Glomerular endothelial cell (primary cell): ENCODE data around the gene TXNDC2. TPM values are rescaled to one million over a fixed set of nuclear protein-coding genes. Genes with fewer than 3 reads are reported as not detected.
A peak's percentile ranks its signal among the peaks of the same experiment; 100 is the strongest.
"Not testable (repeated sequence)": the region's sequence is repeated elsewhere in the genome, so short reads cannot be mapped to it uniquely, and the experiment has no call there.

ENCODE experiments used
- DNase-seq: peaks from one replicate; pipeline ENCODE4 v3.0.0-alpha.2; 2011; ENCODE audit warnings: low read depth, low spot score; ENCODE audit errors: extremely low read depth
- total RNA-seq: library from RNA; depleted of rRNA; stranded (reverse); fragments of >200 nt; gene quantifications from 2 replicates; pipeline ENCODE4 v1.2.3, GENCODE V29; 2015

Gene TXNDC2
- total RNA-seq, 1 donor from 2014 or later: not detected

DNA sequence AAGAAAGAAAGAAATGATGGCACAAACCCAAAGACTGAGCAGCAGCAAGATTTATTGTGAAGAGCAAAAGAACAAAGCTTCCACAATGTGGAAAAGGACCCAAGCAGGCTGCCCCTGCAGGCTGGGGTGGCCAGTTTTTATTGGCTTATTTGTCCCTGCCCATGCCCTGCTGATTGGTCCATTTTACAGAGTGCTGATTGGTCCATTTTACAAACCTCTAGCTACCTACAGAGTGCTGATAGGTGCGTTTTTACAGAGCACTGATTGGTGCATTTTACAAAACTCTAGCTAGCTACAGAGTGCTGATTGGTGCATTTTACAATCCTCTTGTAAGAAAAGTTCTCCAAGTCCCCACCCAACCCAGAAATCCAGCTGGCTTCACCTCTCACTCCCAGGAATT lies 26.5 kb downstream of the TXNDC2 start:
- DNase-seq: not testable (repeated sequence)

DNA sequence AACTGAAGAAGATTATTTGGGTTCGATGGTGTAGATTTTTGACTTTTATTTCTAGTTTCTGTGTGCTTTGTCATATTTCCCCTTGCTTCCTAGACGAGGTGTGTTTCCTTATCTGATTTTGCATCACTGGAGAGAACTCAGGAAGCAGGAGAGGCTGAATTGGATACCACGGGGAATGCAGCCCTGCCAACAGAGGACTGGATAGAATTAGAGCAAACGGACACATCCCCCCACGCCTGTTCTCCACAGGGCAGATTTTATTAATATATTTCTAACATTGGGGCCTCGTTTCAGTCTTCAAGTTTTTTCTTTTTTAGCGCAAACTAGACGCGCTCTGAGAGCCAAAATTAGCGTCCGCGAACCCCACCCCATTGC lies 27.4 kb downstream of the TXNDC2 start:
- DNase-seq: no peak

DNA sequence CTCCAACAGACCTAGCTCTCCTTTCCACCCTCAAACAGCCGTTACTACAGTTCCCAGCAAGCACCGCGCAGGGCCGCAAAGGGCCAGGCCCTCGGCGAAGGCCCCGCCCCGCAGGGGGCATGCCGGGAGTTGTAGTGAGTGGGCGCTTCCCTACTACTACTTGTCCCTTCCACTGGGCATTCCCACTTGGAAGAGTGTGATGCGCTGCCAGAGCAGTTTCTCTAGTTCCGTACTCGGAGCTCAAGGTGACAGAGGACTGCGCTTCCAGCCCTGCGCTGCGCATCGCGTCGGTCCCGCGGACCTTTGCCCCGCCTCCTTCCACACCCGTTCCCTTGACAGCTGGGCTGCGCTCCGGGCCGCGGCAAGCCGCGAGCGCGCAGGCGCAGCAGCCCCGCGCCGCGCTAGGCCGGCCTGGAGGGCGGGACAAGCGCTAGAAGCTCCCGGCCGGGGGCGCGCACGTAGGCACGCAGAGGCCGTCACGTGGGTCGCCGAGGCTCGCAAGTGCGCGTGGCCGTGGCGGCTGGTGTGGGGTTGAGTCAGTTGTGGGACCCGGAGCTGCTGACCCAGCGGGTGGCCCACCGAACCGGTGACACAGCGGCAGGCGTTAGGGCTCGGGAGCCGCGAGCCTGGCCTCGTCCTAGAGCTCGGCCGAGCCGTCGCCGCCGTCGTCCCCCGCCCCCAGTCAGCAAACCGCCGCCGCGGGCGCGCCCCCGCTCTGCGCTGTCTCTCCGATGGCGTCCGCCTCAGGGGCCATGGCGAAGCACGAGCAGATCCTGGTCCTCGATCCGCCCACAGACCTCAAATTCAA lies 28.0 kb downstream of the TXNDC2 start, which contains the start of gene VAPA:
Gene VAPA (plus strand): TSS at position 491 of the 808 bp plus-strand sequence. CDS start 241 bp downstream, at position 732.
- DNase-seq: peak; percentile 73

DNA sequence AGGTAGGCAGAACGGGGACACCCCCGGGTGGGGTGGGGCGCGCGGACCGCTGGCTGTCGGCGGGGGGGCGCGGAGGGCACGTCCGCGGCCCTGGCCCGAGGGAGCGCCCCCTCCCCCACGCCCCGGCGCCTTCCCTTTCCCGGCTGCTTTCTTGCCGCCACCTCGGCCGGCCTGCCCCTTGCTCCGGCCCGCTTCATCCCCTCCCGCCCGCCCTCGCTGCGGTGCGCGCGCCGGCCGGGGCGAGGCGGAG lies 28.5 kb downstream of the TXNDC2 start:
- no peak for DNase-seq

DNA sequence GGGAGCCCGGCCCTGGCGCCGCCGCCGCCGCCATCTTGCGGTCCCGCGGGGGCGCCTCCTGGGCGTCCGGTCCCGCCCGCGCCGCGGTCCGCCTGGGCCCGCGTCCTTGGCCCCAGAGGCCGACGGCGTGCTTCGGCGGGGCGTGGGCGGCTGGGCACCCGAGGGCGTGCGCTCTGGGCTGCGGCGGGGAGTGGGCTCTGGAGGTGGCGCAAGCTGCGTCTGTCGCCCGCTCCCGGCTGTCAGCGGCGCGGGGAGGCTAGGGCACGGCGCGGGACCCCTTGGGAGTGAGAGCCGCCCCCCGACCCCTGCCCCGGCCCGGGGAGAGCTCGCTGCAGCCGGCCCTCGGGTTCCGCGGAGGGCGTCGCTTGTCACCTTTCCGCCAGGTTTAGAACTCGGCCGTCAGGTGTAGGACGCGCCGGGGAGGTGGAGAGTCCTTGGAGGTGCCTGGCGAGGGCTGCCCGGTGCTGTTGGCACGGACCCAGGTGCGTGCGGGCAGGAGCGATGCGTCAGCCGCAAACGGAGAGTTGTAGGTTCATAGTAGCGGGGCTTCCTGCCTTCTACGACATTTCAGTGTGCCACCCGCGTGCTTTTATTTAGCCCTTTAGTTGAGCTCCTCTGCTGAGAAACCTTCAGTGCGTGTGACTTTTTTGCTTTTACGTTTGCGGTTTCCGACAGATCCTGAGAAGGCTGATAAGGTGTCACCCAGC lies 29.0 kb downstream of the TXNDC2 start:
- no peak for DNase-seq

DNA sequence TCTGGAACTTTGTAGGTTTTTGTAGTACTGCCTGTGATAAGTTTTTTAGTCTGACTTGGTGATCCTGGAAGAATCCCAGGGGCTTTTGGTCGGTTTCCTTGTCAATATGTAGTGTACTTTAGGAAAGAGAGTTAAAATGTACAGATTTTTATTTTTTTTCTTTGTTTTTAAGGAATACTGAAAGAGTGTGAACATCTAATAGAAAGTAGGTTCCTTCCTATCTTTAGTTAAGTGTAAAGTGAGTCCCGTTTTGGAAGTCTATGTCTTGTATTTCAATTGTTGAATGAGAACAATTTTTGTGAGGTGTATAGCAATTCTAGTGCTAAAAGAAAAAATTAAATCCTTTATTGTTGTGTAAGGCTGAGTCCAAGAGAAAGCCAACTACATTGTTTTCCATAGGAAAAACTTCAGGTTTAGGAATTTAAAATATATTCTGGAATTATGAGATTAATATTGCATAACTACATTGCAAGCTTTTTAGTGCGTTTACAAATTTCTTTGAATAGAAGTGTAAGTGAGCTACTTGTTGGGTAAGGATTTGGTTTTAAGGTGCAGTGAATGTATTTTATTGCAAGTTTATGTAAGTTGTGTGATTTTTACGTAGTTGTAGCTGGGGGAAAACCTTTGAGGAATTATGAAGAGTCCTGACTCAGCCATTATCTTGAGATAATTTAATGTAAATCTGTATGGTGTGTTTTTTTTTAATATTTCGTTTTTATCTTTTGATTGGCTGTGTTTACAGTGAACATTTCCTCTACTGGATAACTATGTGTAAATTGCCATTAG lies 29.7 kb downstream of the TXNDC2 start:
- no peak for DNase-seq

DNA sequence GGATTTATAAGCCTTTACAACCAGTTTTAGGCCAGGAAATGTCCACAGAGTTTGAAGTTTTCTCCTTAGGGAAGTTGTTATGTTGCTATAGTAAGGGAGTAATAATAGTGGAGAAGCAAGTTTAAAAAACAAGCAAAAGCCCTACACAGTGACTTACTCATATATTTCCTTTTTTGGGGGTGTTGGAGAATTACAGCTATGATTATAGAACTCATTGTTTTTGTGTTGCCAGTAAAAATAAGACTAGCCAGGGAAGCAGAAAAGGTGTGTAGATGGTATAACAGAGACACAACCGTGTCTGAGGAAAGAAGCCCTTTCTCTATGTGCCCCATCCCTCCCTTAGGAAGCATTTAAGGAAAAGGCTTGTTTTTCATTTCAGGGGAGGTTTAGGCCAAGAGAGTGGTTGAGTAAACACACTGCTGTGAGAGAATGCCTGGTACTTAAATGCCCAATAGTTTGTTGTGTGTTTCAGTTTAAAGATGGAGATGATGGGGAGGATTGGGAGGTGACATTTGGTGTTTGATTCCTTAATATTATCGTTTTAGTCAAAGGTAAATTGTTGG lies 30.4 kb downstream of the TXNDC2 start:
- peak; percentile 60 for DNase-seq

DNA sequence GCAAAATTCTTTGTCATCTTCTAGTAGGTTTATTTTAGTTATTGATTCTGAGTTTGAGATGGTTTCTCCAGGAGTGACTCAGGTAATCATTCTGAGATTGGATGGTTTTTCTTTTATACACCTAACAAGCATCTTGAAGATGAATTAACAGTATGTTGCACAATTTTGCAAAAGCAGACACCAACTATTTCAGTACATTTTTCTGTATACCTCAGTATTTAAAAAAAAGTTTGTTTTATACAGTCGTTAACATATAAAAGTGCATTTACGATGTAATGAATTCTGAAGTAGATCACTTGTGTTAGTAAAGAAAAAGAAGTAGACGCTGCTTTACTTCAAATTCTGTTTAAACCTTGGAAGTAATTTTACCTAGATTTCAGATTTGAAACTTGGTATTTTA lies 31.0 kb downstream of the TXNDC2 start:
- no peak for DNase-seq

DNA sequence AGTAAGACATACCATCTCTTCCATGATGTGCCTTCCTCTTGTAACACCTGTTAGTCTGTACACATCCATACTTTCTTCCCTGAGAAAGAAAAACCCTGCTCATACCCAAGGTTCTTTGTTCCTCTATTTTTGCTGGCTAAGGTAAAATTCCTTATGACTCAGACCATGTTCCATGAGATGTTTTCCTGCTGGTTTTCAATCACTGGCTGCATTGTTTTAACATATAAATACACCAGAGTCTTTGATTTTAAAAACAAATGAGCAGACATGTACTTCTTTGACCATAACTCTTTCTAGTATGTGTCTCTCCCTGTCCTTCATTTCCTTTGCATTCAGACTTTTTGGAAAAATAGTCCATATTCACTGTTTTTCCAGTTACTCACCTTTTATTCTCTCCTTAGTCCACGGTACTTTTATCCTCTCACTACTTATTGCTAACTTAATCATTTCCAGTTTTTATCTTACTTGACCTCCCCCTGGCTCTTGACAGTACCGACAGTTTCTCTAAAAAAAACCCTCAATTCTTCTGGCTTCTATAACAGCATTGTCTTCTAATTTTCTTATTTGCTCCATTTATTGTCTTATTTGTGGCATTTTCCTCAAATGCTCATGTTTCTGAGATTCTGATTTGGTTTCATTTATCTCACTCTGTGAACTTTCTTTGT lies 32.4 kb downstream of the TXNDC2 start:
- DNase-seq: peak; percentile 71

DNA sequence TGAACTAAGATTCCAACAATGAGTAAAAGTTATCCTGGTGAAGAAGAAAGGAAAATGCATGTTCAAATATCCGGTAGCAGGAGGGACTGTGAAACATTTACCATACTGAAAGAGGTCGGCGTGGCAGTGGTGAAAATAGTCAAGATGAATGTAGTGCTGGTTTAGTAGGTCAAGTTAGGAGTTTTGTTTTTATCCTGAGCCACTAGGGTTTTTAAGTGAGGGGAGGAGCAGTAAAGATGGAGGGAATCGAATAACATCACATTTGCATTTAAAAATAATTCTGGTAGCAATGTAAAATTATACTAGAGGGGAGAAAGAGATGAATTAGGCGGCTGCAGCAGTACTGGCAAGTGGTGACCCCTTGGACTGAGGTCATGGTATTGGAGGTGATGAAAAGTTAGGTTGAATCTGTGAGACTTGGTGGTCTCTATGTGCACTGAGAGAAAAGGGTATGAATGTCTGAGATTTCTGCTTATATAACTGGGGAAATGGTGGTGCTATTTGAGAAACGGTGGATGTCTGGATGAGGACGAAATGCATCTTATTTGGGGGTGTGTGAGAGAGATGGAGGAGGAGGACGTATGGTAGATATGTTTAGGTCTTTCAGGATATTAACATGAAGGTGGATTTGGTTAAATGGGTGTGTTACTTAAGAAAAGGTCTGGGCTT lies 33.9 kb downstream of the TXNDC2 start:
- no peak for DNase-seq

DNA sequence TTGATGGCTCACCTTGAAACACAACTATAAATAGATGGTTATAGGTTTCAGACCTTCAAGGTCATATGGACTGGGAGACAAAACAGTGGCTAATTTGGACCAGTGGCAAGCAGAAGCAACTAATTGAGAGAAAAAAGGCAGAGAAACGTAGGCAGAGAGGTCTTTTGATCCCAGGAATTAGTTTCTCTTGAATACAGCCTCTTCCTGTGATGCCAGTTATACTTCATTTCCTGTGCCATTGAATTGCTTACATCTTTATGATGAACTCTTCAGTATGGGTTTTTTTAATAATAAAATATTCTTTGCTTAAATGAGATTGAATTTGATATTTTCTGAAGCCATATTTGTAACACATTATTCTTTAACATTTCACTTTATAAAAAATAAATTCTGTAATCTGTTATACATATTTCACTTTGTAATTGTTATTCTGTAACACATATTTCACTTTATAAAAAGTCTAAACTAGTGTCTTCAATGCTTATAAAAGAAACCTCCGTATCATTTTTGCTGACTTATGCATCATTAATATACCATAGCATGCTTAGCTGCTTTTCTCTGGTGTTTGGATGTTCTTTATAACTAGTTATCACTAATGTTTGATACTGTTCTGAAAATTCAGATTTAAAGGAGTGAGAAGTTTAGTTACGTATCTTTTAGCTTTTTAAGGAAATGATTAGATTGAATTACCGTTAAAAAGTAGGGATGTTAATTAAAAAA lies 37.0 kb downstream of the TXNDC2 start:
- DNase-seq: no peak

DNA sequence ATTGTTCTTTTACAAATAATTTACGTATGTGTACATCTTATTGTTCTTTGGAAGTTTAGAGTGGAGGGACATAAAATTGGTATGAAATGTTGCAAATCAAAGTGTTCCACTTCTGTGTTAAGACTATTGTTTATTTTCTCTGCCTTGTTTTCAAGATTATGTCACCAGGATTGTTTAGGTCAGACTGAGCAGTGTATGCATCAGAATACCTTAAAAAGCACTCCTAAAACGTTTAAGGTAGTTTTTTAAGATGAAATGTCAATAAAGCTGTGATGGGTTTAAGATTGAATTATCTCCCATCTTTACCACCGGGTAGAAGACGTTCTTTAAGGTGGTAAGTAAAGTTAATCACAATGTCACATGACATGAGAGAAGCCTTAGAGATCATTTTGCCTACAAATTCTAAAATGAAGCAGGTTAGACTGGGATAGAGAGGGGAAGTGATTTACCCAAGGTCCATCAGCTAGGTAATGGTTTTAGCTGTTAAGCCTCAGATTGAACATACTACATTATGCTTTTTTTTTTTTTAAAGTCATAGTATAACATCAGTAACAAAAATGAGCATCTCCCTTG lies 38.7 kb downstream of the TXNDC2 start:
- no peak for DNase-seq

DNA sequence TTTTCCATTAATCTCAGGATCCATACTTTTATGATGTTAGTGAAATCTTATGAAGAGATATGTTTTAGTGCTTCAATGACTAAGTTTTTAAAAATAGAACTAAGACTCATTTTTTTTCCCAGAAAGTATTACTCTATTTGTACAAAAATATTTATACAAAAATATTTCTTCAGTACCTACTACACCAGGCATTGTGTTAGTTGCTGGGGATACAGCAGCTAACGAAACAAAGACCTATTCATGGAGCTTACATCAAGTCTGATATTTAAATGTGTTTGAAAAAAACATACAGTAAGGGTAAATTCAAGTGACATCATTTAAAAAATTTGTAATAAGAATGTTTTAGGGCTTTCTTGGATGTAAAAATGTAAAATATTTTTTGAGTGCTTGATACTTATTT lies 39.6 kb downstream of the TXNDC2 start:
- DNase-seq: no peak

DNA sequence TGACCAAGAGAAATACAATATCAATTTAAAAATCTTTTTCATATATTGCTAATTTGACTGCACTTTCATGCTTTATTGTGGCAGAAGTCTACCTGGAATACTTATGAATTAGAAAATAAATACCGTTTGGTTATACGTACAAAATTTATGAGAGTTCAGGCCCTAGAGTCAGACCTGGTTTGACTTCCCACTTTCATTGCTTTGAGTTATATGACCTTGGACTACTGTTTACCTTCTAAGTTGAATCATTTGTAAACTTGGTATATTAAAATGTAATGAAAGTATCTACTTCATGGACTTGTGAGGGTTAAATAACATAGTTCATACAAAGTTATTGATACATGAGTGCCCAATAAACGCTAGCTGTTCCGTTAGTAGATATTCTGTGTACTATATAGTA lies 40.0 kb downstream of the TXNDC2 start:
- DNase-seq: no peak

DNA sequence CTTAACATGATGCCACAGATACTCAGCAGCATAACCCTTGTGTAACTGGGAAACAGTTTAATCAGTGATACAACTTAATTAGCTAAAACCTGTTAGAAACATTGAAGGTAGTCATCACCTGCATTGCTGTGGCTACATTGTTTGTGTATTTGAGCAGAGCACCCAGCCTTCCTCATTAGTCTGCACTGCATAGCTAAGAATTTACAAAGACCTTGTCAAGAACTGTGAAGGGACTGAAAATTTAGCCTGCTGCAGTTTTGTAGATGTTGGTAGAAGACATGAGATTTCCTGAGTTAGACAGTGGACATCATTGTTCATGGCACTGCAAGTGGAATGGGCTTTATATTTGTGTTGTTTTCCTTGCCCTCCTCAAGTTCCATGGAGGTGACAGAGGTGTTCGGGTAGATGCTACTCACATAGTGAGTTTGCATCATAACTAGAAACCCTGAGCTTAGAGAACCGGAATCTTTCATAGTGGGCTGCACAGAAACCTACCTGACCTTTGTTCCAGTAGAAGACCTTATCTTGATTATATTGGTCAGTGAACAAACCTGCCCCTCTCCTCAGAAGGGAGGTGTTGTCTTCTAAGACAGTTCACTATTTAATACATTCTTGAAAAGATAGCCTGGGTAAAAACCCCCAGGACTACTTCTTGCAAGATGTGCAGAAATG lies 40.6 kb downstream of the TXNDC2 start:
- no peak for DNase-seq

DNA sequence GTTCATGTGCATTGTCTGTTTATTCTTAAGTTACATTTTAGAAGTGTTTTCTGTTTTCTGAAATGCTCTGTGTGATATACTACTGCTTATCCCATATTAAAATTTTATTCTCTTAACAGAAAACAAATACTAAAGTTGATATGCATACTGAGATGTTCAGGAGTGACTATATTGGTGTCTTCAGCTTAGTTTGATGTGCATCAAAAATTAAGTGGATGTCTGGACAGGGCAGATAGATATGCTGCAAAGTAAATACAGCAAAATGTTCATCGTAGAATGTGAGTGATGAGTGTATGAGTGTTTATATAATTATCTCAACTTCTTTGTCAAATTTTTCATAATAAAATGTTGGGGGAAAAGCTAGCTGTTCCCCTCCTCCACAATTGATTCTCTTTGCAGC lies 41.2 kb downstream of the TXNDC2 start:
- no peak for DNase-seq

DNA sequence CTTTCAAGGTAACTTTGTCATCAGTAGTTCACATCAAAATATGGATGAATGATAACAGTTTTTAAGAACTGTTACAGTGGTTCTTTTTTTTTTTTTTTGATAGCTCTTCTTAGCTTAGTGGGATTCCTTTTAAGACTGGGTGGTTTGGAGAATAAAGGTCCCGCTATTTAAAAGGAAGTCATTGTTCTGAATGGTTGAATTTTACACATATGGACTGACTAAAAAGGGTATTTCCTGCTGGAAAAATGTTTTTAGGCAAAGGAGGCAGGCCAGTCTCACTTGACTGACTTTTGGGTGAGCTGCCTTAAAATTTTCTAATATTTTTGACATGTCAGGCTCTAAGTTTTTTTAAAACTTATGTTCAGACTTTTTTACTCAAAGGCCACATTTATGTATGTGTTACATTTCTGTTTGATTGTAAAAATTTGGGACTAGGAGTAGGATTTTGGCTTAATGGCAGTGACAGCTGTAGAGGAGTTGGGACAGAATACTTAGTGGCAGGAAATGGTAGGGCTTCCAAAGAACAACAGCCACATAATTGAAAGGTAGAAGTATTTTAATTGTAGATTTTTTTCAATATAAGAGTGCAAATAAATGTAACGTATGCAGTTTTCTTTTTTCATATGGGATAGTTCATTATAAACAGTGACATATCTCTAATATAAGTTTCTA lies 41.8 kb downstream of the TXNDC2 start:
- no peak for DNase-seq

DNA sequence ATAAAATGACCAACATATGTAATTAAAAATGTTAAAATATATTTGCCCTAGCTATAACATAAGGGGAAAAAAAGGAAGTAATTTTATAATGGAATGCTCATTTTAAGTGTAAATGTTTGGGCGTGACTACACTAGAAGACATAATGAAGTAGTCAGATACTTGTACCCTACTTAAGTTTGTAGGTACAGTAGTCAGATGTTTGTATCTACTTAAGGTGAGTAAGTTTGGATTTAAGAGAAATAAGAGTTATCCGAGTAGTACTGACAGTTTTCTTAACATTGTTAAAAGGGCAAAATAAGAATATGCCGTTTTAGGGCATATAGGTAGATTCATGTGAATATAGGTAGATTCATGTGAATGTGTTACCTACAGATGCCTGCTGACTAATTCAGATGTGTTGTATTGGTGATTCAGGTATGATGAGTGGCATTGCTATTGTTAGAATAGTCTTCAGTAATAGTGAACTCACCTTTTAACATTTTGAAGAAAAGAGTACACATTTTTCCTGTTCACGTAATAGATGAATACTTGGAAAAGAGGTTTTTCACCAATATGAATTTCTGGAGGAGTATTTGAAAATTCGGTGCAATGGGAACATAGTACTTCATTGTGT lies 43.0 kb downstream of the TXNDC2 start:
- DNase-seq: no peak
